GM19025 (cell line): ENCODE measurements around the gene WEE2.
"Not testable (repeated sequence)": the region's sequence is repeated elsewhere in the genome, so short reads cannot be mapped to it uniquely, and the experiment has no call there.

ENCODE experiments used
- ATAC-seq: cut with Tn5 transposase; IDR thresholded peaks from one replicate; pipeline ENCODE4 v1.9.1; 2021; ENCODE audit warnings: mild to moderate bottlenecking, low read depth, moderate library complexity; ENCODE audit not compliant: unreplicated experiment

The WEE2 gene

DNA sequence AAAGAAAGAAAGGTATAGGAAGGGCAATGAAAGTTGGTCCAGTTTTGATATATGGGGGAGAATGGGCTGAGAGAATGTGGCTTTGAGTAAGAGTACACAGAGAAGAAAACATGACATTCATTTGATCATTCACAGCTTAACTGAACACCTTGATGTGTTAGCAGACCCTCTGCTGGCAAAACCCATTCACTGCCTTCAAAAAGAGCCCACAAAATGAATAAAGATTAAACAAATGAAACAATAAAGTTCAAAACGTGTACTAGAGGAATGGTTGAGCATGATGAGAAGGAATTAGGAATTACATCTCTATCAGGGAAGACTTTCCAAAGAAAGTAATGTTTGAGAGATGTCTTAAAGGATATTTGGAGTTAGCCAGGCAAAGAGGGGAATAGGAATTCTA lies 2.1 kb downstream of the WEE2 start:
- no peak for ATAC-seq

DNA sequence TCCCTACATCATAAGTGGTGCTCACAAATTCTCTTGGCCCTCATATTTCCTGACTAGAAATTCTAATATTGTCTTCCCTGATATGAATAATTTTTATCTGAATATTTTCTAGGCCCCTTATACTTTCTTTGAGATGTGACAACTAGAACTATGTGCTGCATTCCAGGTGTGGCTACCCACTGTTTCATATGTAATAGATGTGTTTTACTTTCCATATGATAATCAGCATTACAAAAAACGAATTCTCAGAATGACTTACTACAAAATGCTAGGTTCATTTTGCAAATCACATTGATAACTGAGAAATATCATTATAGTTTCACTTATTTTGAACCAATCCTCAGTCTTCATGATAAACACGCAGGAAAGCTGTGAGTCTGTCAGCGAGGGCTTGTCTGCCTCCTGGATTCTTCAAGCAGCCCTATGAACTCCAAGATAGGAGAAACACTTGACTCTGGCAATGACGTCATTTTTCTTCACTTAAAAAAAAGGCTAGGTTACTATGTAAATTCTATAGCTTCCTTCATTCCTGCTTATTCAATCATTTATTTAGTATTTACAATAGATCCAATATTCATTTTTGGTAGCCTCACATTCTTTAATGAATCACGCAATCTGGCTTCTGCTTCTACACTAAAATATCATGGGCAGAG lies 4.6 kb downstream of the WEE2 start:
- ATAC-seq = no peak

- no peak for ATAC-seq
Measured at GRCh38 chr7:141713890-141714289, 5.7 kb downstream of the WEE2 start.

DNA sequence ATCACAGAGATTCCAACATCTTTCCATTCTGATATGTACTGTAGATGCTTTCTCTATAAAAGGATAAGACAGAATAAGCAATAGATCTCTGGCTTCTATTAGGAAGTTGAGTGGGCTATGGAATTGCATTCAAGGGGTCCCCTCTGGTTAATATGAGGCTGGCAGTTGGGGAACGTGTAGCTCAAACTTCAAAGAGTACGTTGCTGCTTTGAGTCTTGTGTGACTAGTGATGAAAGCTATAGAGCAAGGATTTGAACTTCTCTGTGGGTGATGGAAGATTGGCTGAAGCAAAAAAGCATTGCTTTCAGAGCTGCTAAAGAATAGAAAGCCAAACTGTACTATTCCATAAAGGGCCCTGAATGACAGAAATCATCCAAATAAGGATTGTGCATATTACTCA lies 6.4 kb downstream of the WEE2 start:
- ATAC-seq = no peak

DNA sequence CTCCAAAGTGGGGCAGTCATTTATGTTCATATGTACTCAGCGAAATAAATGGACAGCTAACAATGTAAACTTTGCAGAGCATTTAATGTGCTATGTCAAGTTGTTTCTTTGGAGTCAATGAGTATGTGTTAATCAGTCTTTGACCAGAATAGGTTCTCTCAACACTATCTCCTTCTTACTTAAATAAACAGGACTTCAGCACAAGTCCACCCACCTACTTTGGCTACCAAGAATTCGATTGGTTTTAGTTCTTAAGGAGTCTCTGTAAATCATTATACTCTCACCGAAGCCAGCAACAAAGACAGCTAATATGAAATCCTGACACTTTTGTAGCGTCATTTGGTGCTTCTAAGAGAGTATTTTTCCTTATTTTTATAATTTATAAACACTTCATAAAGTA lies 6.9 kb downstream of the WEE2 start:
- ATAC-seq = no peak

GRCh38 chr7:141715794-141716689 lies 7.9 kb downstream of the WEE2 start:
- no peak for ATAC-seq

DNA sequence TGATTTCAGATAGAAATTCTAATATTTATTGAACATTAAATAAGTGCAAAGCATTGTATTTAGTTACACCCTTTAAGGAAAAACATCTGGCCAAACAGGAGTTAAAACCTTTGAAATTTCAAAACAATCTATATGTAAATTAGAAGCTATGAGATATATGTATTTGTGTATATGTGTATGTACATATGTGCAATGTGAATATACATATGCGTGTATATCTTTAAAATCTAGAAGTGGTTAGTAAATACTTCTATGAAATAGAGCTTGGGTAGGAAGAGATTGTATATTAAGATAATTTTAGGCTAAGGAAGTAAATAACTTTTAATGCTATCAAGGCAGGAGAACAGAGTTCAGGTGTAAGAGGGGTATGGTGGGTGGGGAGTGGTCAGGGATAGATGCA lies 9.3 kb downstream of the WEE2 start:
- ATAC-seq = no peak

GRCh38 chr7:141722529-141722928 lies 14.4 kb downstream of the WEE2 start:
- no peak for ATAC-seq

DNA sequence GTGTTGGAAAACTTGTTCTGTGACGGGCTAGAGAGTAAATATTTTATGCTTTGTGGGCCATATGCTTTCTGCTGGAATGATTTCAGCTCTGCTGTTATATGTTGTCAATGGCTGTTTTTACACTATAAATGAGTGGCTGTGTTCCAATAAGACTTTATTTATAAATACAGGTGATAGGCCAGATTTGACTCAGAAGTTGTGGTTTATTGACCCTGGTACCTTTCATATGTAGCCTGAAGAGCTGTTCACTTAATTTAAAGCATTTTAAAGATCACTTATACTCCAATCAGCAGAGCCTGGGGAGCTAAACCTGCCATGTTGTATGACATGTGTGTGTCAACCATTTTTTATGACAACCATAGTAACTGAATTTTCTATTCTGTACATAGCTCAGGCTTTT lies 20.9 kb downstream of the WEE2 start:
- ATAC-seq = no peak

- no peak for ATAC-seq
Measured at GRCh38 chr7:141731476-141732149, 23.5 kb downstream of the WEE2 start.

GRCh38 chr7:141737118-141737835 lies 29.1 kb downstream of the WEE2 start:
- no peak for ATAC-seq

DNA sequence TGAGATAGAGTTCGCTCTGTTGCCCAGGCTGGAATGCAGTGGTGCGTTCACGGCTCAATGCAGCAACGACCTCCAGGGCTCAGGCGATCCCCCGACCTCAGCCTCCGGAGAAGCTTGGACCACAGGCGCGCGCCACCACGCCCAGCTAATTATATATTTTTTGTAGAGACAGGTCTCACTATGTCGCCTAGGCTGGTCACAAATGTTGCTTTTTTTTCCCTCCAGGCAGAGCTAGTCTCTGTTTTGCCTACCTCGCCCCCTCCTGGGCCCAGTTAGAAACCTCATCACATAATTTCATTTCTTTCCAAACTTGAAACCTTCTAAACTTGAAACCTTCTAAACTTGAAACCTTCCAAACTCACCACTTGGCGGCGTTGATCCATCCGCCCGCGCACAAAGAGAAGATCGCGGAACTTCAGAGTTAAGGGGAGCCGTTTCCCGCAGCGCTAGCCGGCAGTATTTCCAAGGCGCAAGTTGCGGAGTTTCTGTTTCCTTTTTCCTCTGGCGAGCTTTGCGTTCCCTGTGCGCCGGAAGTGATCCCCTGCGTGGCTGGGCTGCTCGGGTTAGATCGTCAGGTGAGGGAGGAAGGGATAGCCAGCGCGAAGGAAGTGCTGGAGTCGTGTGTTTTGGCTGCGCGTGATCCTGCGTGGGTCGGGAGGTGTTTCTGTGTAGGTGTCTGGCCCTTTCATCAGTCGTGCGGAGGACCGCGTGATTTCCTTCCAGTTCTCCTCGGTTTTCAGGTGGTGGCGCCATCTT lies 29.9 kb downstream of the WEE2 start, which contains the start of gene SSBP1:
SSBP1 (plus strand) TSS at position 523 of the 756 bp plus-strand sequence. CDS start 809 bp downstream, outside the sequence.
- ATAC-seq = peak; percentile 82

- no peak for ATAC-seq
Measured at GRCh38 chr7:141738592-141739013, 30.4 kb downstream of the WEE2 start.

DNA sequence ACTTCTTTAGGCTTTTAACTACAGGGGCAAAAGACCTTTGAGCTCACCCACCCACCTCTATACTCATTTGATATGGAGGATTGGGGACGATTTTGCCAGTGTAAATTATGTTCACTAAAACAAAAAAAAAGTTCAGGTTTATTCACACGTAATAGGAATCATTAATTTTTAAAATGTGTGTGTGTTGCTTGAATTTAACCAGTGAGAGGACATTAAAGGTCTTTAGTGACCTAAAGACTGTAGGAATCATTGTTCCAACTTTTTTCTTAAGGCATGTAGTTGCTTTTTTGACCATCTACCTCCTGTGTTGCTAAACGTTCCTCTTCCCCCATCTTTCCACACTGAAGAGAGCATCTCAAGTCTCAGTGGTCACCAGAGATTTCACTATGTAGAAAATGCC lies 31.1 kb downstream of the WEE2 start:
- ATAC-seq = no peak

GRCh38 chr7:141742229-141742628 lies 34.1 kb downstream of the WEE2 start:
- no peak for ATAC-seq

DNA sequence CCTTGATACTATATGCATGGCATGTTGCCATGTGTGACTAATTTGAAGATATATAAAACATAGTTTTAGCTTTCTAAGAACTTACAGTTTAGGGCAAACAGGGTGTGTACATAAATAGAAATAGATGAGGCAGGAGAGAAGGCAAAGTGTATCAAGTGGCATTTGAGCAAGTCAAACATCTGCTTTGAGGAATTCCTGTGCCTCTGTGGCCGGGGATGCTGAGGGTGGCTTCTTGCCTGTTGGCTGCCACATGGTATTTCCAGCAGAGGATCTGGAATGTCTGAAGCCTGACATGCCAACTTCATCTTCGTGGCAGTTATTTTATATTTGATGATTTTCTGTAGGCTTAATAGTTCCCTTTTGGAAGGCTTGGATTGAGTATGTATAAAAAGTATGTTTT lies 36.0 kb downstream of the WEE2 start:
- ATAC-seq = no peak

DNA sequence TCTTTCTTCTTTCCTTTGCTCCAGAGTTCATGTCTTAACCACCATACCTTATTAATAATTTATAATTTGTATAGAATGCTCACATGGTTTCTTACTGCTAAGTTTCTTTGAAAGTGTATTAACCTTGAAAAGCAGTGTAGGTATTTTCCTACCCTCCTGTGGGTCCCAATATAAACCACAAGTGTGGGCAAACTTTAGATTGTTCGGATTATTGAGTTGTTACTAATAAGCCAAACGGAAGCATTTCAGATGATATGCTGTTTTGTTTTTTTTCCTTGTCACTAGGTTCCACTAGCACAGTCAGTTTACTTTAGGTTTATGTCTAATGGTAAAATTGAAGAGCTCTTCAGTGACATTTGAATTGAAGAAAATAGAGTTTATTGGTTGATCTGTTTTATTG lies 40.2 kb downstream of the WEE2 start:
- no peak for ATAC-seq

- not testable (repeated sequence) for ATAC-seq
Measured at GRCh38 chr7:141751904-141752303, 43.8 kb downstream of the WEE2 start.

DNA sequence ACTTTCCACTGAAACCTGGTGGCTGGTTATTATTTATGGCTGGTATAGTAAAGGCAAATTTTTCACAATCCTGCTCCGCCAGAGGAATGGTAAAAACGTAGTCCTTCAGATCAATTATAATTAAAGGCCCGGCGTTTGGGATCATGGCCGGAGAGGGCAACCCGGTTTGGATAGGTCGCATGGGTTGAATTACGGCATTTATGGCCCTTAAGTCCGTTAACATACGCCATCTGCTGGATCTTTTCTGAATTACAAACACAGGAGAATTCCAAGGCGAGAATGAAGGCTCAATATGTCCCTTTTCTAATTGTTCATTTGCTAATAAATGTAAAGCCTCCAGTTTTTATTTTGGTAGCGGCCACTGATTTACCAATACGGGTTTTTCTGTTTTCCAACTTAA lies 44.5 kb downstream of the WEE2 start:
- ATAC-seq = no peak

- no peak for ATAC-seq
Measured at GRCh38 chr7:141754939-141755338, 46.8 kb downstream of the WEE2 start.
